ENCODE data around the gene OPTC.

- TF ChIP-seq POLR2A (IDR thresholded peaks at IDR 0.05) = no peak
- no peak for TF ChIP-seq CTCF (IDR thresholded peaks at IDR 0.05)
These were observed 27.3 kb downstream of the OPTC start for GRCh38 chr1:203521074-203521794.
